ENCODE measurements around the gene FSTL4.

The FSTL4 gene

DNA sequence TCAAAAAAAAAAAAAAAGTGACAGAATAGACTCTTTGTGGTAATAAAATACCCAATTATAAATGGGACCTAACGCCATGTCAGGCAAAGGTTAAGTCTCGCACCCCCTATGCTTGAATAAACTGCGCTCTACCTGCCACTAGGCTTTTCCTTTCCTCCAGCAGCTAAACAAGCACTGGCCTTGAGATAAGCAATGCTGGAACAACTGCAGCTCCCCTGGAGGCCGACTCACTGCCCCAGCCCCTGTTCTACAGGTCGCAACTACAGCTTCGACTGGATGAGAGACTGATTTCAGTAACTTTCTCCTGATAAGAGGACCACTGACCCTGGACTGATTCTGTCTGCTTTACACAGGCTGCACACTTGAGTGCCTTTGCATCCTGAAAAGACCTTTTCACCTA is 350.3 kb downstream of the FSTL4 start:
- no peak for DNase-seq (ENCODE audit: low spot score)

DNA sequence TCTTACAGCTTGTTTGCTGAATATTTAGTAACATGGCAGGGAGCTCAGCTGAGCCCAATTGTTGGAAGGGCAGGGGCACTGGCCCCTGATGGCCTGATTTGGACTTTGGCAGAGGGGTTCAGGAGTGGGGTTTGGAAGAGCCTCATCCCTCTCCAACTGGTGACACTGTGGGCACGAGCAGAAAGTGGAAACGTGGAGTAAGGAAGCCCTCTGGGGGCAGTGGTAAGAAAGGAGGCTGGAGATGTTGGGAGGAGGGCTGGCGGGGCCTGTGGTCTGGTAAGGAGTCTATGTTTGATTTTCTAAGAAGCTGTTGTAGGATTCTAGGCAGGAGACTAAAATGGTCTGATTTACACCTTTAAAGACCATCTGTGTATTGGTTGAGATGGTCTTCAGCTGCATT is 351.6 kb downstream of the FSTL4 start:
- DNase-seq (ENCODE audit: low spot score), result no peak

DNA sequence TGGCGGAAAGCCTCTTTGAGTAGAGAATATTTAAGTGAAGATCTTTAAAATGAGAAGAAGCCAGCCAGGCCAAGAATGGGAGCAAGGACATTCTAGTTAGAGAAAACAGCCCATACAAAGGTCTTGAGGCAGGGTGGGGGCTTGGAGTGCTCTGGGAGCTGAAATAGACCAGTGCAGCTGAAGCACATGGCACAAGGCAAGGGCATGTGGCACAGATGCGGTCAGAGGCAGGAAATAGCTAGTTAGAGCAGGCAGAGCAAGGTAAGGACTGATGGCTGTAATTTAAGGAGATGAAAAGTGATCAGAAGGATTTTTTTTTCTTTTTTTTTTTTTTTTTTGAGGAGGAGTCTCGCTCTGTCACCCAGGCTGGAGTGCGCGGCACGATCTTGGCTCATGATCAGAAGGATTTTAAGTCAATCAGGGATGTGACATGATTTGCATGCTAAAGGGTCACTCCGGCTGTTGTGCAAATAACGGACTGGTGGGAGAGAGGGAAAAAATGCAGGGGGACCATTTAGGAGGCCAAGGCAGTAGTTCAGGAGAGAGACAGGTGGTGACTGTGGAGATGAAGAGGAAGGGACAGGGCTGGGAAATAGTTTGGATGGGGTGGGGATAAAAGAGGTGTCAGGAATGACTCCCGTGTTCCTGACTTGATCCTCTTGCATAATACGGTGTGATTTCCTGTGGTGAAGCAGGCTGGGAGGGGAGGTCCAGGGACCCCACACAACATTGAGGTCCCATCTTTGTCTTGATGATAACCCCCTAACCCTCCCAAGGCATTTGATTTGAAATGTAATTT is 352.9 kb downstream of the FSTL4 start:
- no peak for DNase-seq (ENCODE audit: low spot score)

DNA sequence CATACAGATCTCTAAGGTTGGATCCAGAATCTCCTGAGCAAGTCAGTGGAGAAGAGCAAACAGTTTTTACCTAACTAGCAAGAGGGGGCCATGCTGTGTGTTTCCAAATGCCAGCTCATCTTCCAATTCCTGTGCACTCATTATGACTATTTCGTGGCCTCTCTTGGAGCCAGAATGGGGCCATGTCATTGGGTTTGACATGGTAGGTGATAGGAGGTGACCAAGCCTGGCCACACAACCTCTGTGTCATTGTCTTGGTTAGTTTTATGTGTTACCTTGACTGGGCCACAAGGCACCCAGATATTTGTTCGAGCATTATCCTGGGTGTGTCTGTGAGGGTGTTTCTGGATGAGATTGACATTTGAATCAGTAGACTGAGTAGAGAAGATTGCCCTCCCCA is 354.4 kb downstream of the FSTL4 start:
- no peak for DNase-seq (ENCODE audit: low spot score)

DNA sequence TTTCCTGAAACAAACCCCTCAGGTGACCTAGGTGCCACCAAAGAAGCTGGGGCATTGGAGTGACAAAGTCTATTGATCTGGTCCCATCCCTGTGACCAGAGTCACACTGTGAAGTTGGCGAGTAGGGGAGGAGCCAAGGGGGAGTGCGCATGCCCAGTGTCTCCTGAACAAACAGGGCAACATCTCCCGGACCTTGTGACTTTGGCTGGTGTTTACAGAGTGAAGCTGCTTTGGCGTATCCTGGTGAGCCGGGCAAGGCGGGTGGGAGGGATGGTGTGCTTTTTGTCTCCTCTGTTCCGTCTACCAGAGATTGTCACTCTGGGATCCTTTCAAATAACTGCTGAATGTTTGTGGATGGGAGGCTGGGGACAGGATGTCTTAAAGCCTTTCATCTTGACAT is 356.1 kb downstream of the FSTL4 start:
- DNase-seq (ENCODE audit: low spot score), result no peak

DNA sequence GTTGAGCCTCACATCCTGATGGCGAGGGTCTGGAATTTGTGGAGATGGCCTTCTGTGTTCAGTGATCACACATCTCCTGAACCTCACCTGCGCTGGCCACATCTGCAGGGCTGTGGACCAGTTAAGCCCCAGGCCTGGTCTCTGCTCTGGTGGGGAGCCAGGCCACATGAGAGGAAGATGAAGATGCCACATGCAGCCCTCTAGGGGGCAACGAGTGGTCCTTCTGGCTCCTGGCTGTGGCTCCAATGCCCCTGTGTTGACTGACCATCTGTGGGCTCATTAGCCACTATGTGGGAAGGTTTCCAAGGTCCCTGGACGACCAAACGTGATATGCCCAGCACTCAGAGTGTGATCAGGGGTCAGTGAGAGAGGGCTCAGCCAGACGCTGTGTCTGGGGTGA is 357.5 kb downstream of the FSTL4 start:
- no peak for DNase-seq (ENCODE audit: low spot score)

DNA sequence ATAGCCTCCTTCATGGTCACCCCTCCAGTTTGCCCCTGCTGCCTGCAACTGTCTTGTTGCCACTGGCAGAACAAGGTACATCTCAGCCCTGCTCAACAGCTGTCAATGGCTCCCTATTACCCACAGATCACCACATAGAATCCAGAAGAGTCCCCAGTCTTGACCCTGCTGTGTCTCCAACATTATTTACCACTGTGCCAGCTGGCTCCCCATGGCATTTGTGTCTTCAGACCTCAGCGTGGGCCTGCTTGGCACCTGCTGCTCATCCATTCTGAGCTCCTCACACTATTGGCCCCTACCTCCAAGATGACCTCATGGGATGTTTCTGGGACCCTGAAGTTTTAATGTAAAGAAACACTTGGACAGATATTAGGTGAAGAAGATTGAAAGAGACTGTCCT is 358.7 kb downstream of the FSTL4 start:
- DNase-seq (ENCODE audit: low spot score), result no peak

DNA sequence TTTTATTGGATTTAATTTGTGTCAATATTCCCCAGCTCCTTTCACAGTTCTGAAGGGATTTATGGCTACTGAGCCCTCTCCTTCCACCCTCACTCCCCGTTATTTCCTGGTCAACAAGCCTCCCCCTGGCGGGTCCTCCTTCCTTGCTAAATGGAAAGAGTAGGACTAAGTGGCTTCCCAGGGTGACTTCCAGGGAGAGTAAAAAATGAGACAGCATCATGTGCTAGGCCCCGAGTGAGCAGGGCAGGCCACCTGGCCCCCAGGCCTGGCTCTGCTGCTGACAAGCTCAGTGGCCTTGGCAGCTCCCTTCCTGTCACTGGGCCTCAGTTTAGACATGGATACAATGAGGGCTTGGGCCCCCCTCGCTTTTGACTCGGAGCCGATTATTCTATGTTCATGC is 359.3 kb downstream of the FSTL4 start:
- DNase-seq (ENCODE audit: low spot score), result no peak

DNA sequence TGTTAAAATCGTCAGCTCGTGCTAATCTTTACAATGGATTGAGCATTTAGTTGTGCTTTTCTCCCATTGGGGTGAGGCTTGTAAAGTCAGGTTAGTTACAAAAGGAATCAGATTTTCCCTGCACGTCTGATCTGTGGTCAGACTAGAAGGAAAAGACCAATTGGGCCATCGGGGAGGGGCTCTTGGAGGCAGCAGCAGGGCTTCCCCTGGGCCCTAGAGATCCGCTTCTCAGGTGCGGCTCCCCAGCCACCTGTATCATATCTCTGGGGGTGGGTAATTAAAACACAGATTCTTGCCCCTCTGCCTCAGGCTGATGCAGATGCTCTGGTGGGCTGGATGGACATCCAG is 360.2 kb downstream of the FSTL4 start:
- DNase-seq (ENCODE audit: low spot score), result no peak

DNA sequence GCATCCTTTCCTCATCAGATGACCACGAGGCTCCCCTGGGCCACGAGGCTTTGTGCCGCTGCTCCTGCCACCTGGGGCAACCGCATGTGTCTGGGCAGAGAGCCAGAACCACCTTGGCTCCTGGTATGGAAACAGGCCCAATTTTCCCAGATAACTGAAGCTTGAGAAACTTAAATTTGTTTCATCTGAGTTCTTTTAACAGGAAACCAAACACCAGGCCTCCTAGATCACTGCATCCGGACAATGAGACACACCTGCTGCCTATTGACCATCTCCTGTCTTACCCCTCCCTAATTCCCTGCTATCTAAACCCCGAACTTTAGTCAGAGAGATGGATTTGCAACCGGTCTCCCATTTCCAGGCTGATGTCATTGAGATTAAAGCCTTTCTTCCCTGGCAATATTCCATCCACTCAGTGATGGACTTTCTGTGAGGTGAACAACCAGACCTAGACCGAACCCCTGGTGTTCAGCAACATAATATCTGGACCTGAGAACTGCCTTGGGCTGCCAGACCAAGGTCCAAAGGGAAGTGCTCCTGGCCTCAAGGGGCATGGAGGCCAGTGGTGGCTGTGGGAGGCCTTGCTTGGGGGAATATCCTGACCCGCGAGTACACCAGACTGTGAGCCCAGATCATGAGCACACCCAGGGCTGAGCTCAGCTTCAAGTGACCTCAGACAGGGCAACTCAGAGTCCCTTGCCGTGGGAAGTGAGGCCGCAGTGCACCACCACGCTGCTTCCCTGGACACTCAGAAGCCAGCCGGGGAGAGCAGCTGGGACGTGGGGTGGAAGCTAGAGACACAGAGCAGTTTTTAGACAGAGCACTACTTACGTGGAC is 360.8 kb downstream of the FSTL4 start:
- DNase-seq (ENCODE audit: low spot score), result no peak

DNA sequence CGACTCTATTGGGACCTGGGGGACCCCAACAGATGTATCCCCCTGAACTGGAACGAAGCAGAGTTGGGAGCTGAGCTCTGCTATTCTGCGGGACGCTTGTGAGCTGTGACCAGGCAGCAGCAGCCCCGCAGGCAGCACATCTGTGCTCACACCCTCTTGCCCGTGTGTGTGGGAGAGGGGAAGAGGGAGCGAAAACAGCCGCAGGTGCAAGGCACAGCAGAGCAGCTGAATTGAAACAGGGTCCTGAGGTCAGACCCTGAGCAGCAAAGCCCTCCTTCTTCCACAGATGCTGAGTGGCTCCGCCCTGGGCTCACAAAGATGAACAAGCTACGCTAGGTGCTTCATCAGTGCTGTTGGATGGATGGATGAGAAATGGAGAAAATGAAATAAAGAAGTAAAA is 361.8 kb downstream of the FSTL4 start:
- no peak for DNase-seq (ENCODE audit: low spot score)

DNA sequence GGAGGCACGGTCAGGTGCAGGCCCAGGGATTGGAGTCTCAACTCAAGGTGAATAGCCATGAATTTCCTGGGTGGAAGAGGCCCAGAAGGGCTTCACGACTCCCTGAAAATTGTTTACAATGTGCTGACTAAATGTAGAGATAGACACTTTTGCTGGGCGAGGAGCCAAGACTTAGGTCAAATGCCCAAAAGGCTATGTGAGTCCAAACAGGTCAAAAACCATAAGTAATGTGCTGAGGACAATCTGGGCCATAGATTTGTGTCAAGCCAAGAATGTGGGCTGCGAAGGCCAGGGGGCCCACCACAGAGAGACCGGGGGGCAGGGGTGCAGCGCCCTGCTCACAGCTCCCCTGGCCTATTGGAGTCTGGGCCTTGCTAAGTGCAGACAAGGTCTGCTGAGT is 362.7 kb downstream of the FSTL4 start:
- no peak for DNase-seq (ENCODE audit: low spot score)

DNA sequence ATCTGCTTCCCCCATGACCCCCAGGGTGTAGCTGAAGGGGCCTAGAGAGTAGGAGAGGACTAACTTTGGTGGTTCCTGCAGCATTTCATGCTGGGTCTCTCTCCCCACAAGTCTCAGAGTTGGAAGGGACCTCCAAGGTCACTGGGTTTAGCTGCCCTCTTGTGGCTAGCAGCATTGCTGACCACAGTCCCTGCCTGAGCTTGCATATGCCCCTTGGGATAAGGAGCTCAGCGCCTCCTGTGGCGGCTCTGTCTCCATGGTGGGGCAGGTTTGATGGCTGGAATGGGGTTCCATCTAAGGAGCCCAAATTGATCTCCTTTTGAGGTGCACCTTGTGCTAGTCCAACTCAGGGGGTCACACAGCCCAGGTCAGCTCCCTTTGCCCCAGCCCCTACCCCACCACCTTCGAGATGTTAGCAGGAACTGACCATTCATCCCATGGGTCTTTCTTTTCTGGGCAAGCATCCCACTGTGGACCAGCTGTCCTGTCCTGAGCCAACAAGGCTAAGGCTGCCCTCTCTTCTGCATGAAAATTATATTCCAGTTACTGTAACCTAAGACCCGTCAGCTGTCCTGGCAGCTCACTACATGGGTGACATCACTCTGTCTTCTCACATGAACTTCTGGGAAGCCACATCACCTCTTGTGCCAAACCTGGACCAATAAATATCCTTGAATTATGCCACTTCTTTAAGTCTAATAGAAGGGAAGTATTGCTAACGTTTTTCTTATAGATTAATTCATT is 364.3 kb downstream of the FSTL4 start:
- peak; percentile 30 for DNase-seq (ENCODE audit: low spot score)

DNA sequence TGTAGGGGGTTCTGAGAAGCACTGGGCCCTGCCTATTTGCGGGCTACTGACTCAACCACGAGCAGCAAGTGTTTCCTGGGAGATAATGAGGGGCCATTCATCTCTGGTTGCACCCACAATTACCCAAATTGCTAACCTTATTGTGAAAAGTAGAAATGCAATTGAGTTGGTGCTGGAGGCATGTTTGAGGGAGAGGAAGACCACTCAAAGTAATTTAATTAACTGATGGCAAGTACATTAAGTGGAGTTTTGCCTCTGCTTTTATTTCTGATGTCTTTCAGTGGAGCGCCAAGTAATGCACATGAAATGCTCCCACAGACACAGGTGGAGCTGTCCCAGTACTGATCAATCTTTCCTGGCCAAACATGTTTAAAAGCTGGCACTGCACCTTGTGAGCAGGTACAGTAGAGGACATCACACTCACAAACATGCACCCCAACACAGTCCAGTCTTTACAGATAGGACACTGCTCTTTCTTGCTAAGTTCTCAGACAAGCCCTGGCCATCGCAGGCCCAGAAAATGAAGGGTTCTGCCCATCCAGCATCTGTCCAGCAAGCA is 365.1 kb downstream of the FSTL4 start:
- DNase-seq (ENCODE audit: low spot score), result peak; percentile 18

DNA sequence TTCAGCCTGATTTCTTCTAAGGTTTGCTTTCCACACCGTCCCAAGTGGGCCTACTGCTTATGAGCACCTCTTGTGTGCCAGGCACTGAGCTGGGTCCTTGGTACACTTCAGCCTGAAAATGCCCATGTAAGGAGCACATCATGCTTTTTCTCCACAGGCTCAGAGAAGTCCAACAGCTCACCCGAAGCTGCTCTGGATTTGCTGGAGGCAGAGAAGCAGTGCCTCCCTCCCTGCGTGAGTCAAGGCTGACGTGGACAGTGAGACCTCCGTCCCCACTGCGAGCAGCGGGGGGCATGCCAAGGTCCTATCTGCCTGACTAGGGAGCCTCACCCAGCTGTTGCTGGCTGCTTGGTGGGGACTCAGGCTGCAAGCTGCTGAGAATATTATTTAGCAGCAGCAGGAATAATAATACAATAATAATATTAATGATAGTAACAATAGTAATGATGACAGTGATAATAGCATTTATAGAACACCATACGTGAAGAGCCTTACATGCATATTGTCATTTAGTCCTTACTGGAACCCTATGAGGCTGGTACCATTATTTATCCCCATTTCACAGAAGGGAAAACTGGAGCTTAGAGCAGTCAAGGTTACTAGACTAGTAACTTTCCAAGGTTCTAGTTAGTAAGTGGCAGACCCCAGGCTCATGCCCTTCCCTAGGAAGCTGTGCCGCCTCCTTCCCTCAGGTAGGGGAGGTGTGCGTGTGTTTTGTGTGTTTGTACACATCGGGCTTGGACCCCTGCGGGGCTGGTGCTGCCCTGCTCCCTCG is 365.8 kb downstream of the FSTL4 start:
- peak; percentile 7 for DNase-seq (ENCODE audit: low spot score)

DNA sequence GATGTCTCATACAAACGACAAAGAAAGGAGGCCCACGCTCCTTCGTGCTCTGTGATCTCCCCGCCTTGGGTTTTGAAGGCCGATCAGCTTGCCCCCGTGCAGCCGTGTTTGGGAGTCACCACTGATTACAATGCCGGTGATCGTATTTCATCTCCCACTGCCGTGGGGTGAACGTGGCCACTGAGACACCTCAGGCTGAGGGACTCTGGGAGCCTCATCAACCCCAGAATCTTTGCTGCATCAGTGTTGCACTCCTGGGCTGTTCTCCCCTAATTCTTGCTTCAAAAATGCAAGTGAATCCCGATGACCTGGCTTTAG is 366.3 kb downstream of the FSTL4 start:
- no peak for DNase-seq (ENCODE audit: low spot score)

DNA sequence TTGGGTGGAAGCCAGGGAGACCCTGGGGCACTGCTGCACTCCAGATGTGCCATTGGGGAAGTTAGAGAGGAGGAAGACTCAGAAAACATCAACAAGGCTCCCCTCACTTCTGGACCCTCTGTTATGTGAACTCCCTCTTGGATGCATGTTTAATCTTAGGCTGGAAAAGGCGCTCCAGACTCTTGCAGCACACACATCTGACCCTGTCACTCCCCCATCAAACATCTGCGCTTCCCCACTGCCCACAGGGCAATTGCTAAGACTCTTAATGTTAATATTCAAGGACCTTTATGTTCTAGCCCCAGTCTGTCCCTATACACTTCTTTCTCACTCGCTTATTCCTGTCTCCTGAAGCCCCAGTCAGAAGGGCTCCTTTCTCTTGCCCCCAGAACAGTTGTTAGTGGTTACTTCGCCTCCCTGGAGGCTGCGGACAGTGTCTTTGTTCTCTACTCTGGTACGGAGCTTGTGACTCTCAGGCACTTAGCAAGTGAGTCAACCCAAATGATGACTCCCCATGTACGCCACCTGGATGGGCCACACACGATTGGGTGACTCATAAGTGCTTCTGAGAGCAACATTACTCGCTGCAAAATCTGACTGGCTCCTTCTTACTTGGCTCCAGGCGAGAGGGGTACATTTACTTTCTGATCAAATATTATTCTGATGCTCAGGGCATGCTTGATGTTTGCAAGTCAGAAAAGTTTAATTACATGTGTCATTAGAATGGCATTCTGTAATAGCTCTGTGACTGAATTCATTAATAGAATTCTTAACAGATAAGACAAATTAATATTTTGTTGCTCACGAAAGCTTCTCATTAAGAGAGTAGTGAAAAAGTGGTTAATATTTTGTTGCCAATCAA is 366.9 kb downstream of the FSTL4 start:
- peak; percentile 38 for DNase-seq (ENCODE audit: low spot score)

DNA sequence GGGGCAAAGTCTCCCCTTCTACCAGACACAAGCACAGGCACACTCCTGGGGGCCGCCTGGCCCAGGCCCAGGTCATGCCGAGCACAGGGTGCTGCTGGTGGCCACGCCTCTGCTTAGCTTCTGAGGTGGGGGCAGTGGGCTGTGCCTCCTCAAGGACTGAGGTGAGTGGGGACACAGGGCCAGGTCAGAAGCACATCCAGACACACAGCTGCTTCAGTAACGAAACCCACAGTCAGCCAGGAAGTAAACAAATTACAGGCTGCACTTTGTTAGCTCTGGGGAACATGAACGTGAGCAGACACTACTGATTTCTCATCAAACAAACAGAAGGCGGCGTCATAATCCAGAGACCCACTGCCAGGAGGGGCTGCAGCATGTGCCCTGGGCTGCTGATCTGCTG is 368.1 kb downstream of the FSTL4 start:
- no peak for DNase-seq (ENCODE audit: low spot score)

DNA sequence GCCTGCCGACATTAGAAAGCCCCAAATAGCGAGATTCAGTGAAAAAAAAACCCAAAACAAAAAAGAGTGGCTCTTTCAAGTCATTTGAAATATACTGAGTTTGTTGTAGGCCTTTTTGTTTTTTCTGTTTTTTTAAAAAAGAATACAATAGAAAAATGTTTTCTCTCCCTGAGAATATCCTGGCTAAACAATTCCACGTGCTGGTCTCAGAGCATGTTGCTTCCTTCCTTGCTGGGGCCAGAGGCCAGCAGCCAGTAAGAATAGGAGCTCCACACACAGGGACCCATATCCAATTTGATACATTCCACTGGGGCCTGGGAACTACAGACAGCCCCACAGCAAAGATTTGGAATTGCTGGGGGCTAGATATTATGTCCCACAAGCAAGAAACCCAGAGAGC is 369.1 kb downstream of the FSTL4 start:
- DNase-seq (ENCODE audit: low spot score), result no peak

DNA sequence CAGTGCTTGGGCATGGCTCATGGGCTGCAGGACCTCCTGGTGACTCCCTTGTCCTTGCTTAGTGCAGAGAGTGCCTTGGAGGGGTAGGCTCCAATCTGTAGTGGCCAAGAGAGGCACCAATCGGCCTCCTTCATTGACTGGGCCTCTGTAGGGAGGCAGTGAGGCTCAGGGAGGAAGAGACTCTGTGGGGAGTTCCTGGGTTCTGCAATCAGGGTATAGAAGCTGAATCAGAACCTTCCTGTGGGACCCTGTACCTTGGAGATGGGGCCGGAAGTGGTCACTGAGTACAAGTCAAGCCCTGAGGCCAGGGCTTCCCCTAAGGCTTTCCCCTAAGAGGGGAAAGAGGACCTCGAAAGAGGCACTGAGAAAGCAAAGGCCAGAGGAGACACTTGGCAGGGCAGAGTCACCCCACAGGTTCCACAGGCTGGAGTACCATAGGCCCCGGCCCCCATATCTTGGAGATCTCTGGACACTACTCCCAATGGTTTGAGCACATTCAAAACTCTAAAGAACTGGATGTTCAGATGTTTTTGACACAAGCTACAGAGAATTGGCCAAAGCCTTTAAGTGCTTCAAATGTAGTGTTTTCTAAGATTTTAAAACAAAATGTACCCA is 370.0 kb downstream of the FSTL4 start:
- DNase-seq (ENCODE audit: low spot score), result no peak

Measured in hematopoietic multipotent progenitor cell treated with erythropoietin and hydrocortisone succinate and interleukin-3 and kit ligand, for 15 days (in vitro differentiated cells).